Muscle of leg (tissue), 11 donors: ENCODE results near the gene SFSWAP. TPM values are rescaled to one million over a fixed set of nuclear protein-coding genes. Genes with fewer than 3 reads are reported as not detected.
A peak's percentile ranks its signal among the peaks of the same experiment; 100 is the strongest.
"Not testable (repeated sequence)": the region's sequence is repeated elsewhere in the genome, so short reads cannot be mapped to it uniquely, and the experiment has no call there.

Experiments used
- DNase-seq: peaks from one replicate; pipeline ENCODE4 v3.0.0; 2013
- H3K27ac ChIP-seq: one replicate; pipeline ENCODE4 v1.5.1; 2013; ENCODE audit warnings: mild to moderate bottlenecking, low read length, control low read depth
- H3K27me3 ChIP-seq: one replicate; pipeline ENCODE4 v1.6.1; 2013; ENCODE audit warnings: low read length; ENCODE audit not compliant: control insufficient read depth, insufficient read depth
- H3K36me3 ChIP-seq: one replicate; pipeline ENCODE4 v1.6.1; 2013; ENCODE audit warnings: low read length; ENCODE audit not compliant: control insufficient read depth, insufficient read depth
- H3K4me1 ChIP-seq: one replicate; pipeline ENCODE4 v1.6.1; 2013; ENCODE audit warnings: low read length; ENCODE audit not compliant: control insufficient read depth, insufficient read depth
- H3K4me3 ChIP-seq: one replicate; pipeline ENCODE4 v1.5.1; 2013; ENCODE audit warnings: low read length, control low read depth
- H3K9me3 ChIP-seq: replicated peaks from 2 replicates; pipeline ENCODE4 v1.6.1; 2013; ENCODE audit warnings: low read depth, low read length; ENCODE audit not compliant: control insufficient read depth
- WGBS: methylation state at CpG from one replicate; pipeline ENCODE4 v1.1.5; 2013; ENCODE audit warnings: missing lambda C conversion rate; ENCODE audit not compliant: insufficient coverage; 5-methylcytosine and 5-hydroxymethylcytosine counted together
- polyA plus RNA-seq, 8 donors: library from polyadenylated mRNA; unstranded; fragments of 120-200 nt; gene quantifications; one replicate each; pipeline versions ENCODE4 v1.2.1 to v1.2.3, GENCODE V29; 2013; ENCODE audit warnings: inconsistent platforms in 1 of 8, low replicate concordance in 1 of 8; ENCODE audit not compliant: insufficient read length in 8 of 8, insufficient read depth in 1 of 8
- total RNA-seq: library from RNA; stranded (reverse); fragments of 120-200 nt; gene quantifications from one replicate; pipeline ENCODE4 v1.2.4, GENCODE V29; 2013

SFSWAP gene
- total and polyA plus RNA-seq, 9 donors = 24.6 to 33.6 (median 29.9) TPM

DNA sequence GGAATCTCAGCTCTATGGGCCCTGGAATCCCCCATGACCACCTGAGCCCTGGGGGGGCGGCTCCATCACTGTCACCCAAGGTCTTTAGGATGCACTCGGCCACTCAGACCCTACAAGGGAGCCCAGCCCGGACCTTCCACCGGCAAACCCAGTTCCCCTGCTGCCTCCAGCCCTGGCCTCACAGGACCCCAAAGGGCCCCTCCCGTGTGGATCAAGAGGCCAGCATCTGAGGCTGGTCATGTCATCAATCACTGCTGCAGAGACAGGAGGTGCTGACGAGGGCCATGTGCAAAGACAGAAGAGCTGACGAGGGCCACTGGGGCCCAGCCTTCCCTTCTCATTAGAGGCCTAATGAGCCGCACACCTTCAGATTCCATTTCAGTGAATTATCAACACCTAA is 39.0 kb upstream of the SFSWAP start:
- Histone ChIP-seq H3K27me3 (peaks cover 7% of the 10 kb centered on the region), H3K9me3 (no peaks in the 10 kb centered on the region), H3K36me3 (no peaks in the 10 kb centered on the region), H3K27ac (no peak overlapping the region), H3K4me1 (no peaks in the 10 kb centered on the region), H3K4me3 (no peak overlapping the region)
- no peak for DNase-seq
- WGBS = 46% methylated on average over 5 of the region's 8 CpGs

DNA sequence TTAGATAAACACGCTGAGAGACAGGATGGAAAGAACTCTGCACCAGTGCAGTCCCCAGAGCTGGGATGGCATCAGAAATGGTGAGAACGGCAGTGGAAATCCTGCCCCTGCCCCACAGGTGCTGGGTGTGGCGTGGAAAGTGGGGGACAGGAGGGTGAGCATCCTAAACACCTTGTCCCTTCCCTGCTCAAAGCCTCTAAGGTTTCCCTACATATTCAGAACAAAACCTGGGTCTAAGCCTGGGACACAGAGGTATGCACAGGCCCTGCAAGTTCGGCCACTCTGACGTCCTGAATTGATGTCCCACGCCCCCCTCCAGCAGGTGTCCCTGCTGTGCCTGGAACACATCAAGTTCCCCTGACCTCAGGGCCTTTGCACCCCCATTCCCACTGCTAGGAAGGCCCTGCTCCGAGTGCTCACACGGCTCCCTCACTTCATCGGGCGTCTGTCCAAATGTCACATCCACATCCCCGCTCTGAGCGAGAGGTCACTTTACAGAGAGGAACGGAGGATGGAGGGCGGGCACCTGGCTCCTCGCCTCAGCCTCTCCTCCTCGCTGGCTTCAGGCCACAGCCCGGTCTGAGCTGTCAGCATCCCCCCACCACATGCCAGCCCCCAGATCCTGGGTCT is 38.5 kb upstream of the SFSWAP start:
- Histone ChIP-seq H3K4me3 (no peak overlapping the region), H3K27ac (no peak overlapping the region), H3K36me3 (no peaks in the 10 kb centered on the region), H3K4me1 (no peaks in the 10 kb centered on the region), H3K9me3 (no peaks in the 10 kb centered on the region), H3K27me3 (peaks cover 7% of the 10 kb centered on the region)
- DNase-seq = no peak
- 63% methylated on average over 10 of the region's 17 CpGs for WGBS

DNA sequence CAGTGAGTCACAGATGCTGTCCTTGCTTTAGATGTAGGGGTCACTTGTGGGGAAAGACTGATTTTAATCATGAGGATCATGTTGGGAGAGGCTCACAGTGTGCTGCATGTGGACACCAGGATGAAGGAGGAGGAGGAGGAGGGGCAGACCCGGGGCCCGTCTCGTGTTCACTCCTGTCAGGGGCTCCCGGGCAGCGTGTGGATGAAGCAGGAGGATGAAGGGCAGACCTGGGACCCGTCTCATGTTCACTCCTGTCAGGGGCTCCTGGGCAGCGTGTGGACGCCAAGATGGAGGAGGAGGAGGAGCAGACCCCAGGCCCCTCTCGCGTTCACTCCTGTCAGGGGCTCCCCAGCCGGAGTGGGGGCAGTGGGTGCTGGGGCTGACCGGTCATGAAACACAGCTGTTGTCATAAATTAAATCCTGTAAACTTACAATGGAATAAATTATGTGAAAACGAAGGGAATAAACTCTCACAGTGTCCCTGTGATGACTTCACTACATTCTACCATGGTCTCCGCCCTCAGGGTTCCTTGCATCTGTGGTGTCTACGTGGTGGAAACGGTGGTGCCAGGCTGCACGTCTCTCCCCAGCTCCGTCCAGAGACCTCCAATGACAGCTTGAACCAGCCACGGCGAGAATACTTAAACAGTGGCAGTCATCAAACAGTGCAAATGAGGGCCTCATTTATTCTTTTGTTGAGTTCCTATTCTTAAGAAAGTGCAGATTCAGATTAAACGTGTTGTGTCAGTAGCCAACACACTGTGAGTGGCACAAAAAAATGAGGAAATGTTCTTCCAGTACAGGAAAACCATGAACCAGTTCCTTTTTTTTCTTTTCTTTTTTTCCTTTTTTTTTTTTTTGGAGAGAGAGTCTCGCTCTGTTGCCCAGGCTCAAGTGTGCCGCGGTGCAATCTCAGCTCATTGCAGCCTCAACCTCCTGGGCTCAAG is 37.7 kb upstream of the SFSWAP start:
- Histone ChIP-seq H3K27ac (no peak overlapping the region), H3K4me1 (no peaks in the 10 kb centered on the region), H3K27me3 (peaks cover 7% of the 10 kb centered on the region), H3K9me3 (no peaks in the 10 kb centered on the region), H3K36me3 (no peaks in the 10 kb centered on the region), H3K4me3 (no peak overlapping the region)
- 51% methylated on average over 16 of the region's 24 CpGs for WGBS
- DNase-seq = peak; percentile 35

DNA sequence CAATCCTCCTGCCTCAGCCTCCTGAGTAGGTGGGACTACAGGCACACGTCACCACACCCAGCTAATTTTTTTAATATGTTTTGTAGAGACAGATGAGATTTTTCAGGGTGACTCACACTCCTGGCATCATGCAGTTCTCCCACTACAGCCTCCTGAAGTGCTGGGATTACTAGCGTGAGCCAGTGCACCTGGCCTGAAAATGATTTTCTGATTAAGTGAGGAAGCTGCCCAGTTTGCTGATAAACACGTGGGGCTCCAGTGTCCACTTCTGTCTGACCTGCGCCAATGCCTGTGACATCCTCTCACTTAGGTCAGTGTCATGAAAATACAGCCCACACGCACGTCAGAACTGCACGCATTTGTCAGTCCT is 37.0 kb upstream of the SFSWAP start:
- Histone ChIP-seq H3K4me1 (no peaks in the 10 kb centered on the region), H3K9me3 (no peaks in the 10 kb centered on the region), H3K4me3 (no peak overlapping the region), H3K27me3 (peaks cover 7% of the 10 kb centered on the region), H3K27ac (no peak overlapping the region), H3K36me3 (no peaks in the 10 kb centered on the region)
- DNase-seq = no peak
- 71% methylated on average over 5 of the region's 7 CpGs for WGBS

DNA sequence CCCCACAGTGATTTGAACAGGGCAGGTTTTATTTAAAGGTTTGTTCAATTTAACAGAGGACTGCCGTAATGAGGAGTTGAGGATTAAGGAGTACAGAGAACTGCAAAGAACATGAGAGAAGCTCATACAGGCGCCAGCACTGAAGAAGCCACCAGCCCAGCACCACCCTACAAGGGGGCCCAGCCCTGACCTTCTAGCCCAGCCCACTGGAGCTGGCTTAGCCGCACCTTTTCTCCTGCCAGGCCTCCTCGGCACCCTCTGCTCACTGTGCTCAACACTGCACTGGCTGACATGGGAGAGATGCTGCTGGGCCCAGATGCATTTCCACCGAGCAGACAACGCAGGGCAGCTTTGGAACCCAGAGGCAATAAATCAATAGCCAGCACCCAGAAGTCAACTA is 36.5 kb upstream of the SFSWAP start:
- DNase-seq = no peak
- Histone ChIP-seq H3K27ac (no peak overlapping the region), H3K9me3 (no peaks in the 10 kb centered on the region), H3K4me1 (no peaks in the 10 kb centered on the region), H3K4me3 (no peak overlapping the region), H3K36me3 (no peaks in the 10 kb centered on the region), H3K27me3 (peaks cover 7% of the 10 kb centered on the region)
- WGBS = 82% methylated on average over 3 of the region's 6 CpGs

DNA sequence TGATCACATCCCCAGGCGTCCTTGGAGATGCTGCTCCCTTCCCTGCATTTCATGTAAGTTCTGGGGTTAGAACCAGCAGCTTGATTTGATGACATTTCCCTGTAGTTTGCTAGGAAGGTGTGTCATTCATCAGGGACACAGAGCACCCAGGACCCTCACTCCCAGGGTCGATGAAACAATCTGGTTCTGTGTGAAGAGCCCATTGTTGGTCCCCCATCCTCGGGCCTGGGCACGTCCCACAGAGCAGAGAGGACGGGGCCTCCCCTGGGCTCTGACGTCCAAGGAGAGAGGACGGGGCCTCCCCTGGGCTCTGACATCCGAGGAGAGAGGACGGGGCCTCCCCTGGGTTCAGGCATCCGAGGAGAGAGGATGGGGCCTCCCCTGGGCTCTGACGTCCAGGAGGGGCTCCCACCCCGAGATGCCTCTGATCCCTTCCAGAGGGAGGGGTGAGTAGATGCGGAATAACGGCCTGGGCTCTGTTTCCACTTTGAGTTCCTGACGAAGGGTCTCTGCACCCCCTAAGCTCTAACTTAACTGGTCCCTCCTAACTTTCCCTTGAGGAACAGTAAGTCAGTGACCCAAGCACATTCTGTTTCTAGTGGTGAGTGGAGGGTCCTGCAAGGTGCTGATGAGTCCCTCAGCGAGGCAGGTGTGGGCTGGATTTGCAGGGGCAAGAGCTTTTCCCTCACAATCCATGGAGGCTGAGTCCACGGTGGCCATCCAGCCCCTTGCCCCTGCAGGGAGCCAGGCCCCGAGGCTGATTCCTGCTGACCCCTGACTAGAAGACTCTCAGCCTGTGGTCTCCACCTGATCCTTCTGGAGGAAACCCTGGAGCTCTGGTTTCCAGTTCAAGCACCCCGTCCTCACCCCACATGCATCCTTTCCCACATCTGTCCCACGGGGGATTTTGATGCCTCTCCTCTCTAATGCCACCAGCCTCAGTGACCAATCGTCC is 35.5 kb upstream of the SFSWAP start:
- no peak for DNase-seq
- WGBS = 87% methylated on average over 13 of the region's 21 CpGs
- no peaks in the 10 kb centered on the region for H3K36me3 ChIP-seq

DNA sequence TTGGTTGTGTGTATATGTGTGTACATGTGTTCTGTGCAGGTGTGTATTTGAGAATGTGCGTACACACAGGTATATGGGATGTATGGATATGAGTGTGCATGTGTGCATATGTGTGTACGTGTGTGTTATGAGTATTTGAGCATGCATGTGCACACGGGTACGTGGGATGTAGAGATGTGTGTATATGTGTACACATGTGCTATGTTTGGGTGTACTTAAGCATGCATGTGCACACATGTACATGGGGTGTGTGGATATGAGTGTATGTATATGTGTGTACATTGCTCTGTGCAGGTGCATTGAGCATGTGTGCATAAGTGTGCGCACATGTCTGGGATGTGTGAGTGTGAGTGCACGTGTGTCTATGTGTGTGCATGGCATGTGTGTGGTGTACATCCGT is 34.3 kb upstream of the SFSWAP start:
- H3K4me3 ChIP-seq = no peak overlapping the region
- no peak for DNase-seq
- no peaks in the 10 kb centered on the region for H3K9me3 ChIP-seq
- H3K4me1 ChIP-seq = no peaks in the 10 kb centered on the region
- 78% methylated on average over 7 of the region's 7 CpGs for WGBS
- H3K27me3 ChIP-seq = peaks cover 11% of the 10 kb centered on the region
- no peaks in the 10 kb centered on the region for H3K36me3 ChIP-seq
- no peak overlapping the region for H3K27ac ChIP-seq

More for the DNA sequence above, 35.5 kb upstream of the SFSWAP start:
- H3K27ac ChIP-seq = no peak overlapping the region
- no peak overlapping the region for H3K4me3 ChIP-seq
- H3K27me3 ChIP-seq = peaks cover 7% of the 10 kb centered on the region
- no peaks in the 10 kb centered on the region for H3K4me1 ChIP-seq
- H3K9me3 ChIP-seq = no peaks in the 10 kb centered on the region

DNA sequence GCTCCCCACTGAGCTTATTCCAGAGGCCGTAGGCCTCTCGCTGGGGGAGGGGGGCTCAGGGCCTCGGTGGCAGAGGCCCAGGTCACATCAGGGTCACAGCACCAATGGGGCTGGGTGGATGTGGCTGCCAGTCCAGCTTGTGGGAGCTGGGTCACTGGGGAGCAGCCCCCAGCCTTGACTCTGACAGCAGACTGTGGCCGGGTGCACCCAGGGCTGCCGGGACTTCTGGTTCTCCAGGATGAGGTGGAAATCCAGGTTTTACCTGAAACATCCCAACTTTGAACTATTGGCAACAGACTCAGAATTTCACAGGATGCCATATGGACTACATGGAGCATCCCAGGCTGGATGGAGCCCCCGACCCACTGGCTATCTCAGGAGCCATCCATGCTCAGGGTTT is 33.8 kb upstream of the SFSWAP start:
- DNase-seq, H3K36me3 ChIP-seq, H3K9me3 ChIP-seq, H3K4me1 ChIP-seq, H3K27ac ChIP-seq, H3K4me3 ChIP-seq: not testable (repeated sequence)
- peaks cover 15% of the 10 kb centered on the region for H3K27me3 ChIP-seq
- WGBS = 87% methylated on average over 3 of the region's 6 CpGs

DNA sequence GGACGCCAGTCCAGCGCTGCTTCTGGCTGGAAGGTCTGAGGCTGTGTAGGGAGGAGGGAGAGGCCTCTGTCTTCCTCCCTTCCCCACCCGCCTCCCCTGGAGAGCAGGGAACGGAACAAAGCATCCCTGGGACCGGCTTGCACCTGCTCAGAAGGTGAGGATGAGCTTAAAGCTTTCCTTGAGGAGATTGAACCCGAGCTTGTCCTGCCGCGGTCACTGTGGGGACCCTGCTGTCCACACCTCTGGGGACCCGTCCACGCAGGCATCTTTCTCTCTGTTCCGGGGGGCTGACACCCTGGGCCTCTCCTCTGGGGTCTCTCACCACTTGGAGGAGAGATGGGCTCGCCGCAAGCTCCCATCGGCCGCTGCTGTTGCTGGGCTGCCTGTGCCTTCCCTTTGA is 33.2 kb upstream of the SFSWAP start:
- Histone ChIP-seq H3K36me3 (no peaks in the 10 kb centered on the region), H3K9me3 (no peaks in the 10 kb centered on the region), H3K27me3 (peaks cover 15% of the 10 kb centered on the region), H3K27ac (no peak overlapping the region), H3K4me3 (no peak overlapping the region), H3K4me1 (no peaks in the 10 kb centered on the region)
- 83% methylated on average over 11 of the region's 15 CpGs for WGBS
- DNase-seq = no peak
